ENCODE results near the gene CRIP1.

CRIP1 gene

GRCh38 chr14:105450864-105451720 lies 35.6 kb upstream of the CRIP1 start:
- DNase-seq = no peak

GRCh38 chr14:105452963-105453362 lies 33.7 kb upstream of the CRIP1 start:
- DNase-seq = no peak

- no peak for DNase-seq
Observed at GRCh38 chr14:105453847-105454246, 32.8 kb upstream of the CRIP1 start.

- DNase-seq = no peak
Observed at GRCh38 chr14:105455086-105455640, 31.5 kb upstream of the CRIP1 start.

- no peak for DNase-seq
Observed at GRCh38 chr14:105455766-105456660, 30.7 kb upstream of the CRIP1 start.

GRCh38 chr14:105456736-105457617 lies 29.7 kb upstream of the CRIP1 start:
- DNase-seq = no peak

- no peak for DNase-seq
Observed at GRCh38 chr14:105458010-105458409, 28.7 kb upstream of the CRIP1 start.

- DNase-seq = no peak
Observed at GRCh38 chr14:105458571-105458970, 28.1 kb upstream of the CRIP1 start.

GRCh38 chr14:105460116-105460515 lies 26.6 kb upstream of the CRIP1 start:
- no peak for DNase-seq

- no peak for DNase-seq
Observed at GRCh38 chr14:105460616-105461015, 26.1 kb upstream of the CRIP1 start.

- no peak for DNase-seq
Observed at GRCh38 chr14:105461903-105462302, 24.8 kb upstream of the CRIP1 start.

GRCh38 chr14:105464501-105464900 lies 22.2 kb upstream of the CRIP1 start:
- DNase-seq = no peak

- no peak for DNase-seq
Observed at GRCh38 chr14:105465209-105466031, 21.3 kb upstream of the CRIP1 start.

- no peak for DNase-seq
Observed at GRCh38 chr14:105466531-105467248, 20.0 kb upstream of the CRIP1 start.

- no peak for DNase-seq
Observed at GRCh38 chr14:105467249-105467941, 19.3 kb upstream of the CRIP1 start.

- no peak for DNase-seq
Observed at GRCh38 chr14:105467942-105468471, 18.7 kb upstream of the CRIP1 start.

GRCh38 chr14:105468621-105469241 lies 18.0 kb upstream of the CRIP1 start:
- no peak for DNase-seq

GRCh38 chr14:105469456-105470349 lies 17.0 kb upstream of the CRIP1 start:
- no peak for DNase-seq
